ENCODE results near the gene LRP2.

- TF ChIP-seq CTCF (conservative IDR thresholded peaks at IDR 0.05; ENCODE audit: low read depth in 2 of 2) (no peak), EZH2phosphoT487 (IDR thresholded peaks at IDR 0.05; ENCODE audit: unreplicated experiment) (no peak), EZH2 (IDR thresholded peaks at IDR 0.05; ENCODE audit: low read depth, unreplicated experiment) (no peak), CREB1 (CRISPR knock-in tag; IDR thresholded peaks at IDR 0.05; ENCODE audit: low read depth) (no peak), JUNB (IDR thresholded peaks at IDR 0.05; ENCODE audit: unreplicated experiment) (no peak), POLR2AphosphoS5 (IDR thresholded peaks at IDR 0.05; ENCODE audit: low read depth) (no peak), ETS1 (IDR thresholded peaks at IDR 0.05) (no peak), REST (IDR thresholded peaks at IDR 0.05; ENCODE audit: unreplicated experiment) (no peak), ZNF331 (CRISPR knock-in tag; IDR thresholded peaks at IDR 0.05; ENCODE audit: low read depth) (no peak), STAT1 (IDR thresholded peaks at IDR 0.05; ENCODE audit: unreplicated experiment) (no peak), NANOG (IDR thresholded peaks at IDR 0.05; ENCODE audit: borderline replicate concordance) (no peak), ZNF114 (CRISPR knock-in tag; IDR thresholded peaks at IDR 0.05) (no peak), ZNF462 (CRISPR knock-in tag; IDR thresholded peaks at IDR 0.05) (no peak)
Observed at GRCh38 chr2:169146220-169146619, 216.1 kb downstream of the LRP2 start.

Data from GM23338 (cell line).